ENCODE measurements around the gene PPP1R3D.

The PPP1R3D gene

GRCh38 chr20:59931511-59932312 lies 8.4 kb downstream of the PPP1R3D start:
- no peak for DNase-seq (ENCODE audit: low spot score)
- in situ Hi-C loops (cut with MboI; ENCODE audit: low pct_unique_long_range_greater_than_20kb, low sequenced_read_pairs, unreplicated experiment): no loop called here
- no peak for TF ChIP-seq CTCF (IDR thresholded peaks at IDR 0.05; ENCODE audit: extremely low read depth, insufficient read depth, missing control alignments)

GRCh38 chr20:59925899-59926298 lies 14.2 kb downstream of the PPP1R3D start:
- no peak for TF ChIP-seq CTCF (IDR thresholded peaks at IDR 0.05; ENCODE audit: extremely low read depth, insufficient read depth, missing control alignments)
- in situ Hi-C loops (cut with MboI; ENCODE audit: low pct_unique_long_range_greater_than_20kb, low sequenced_read_pairs, unreplicated experiment): no loop called here
- no peak for DNase-seq (ENCODE audit: low spot score)

- DNase-seq (ENCODE audit: low spot score): no peak
- no peak for TF ChIP-seq CTCF (IDR thresholded peaks at IDR 0.05; ENCODE audit: extremely low read depth, insufficient read depth, missing control alignments)
- in situ Hi-C loops (cut with MboI; ENCODE audit: low pct_unique_long_range_greater_than_20kb, low sequenced_read_pairs, unreplicated experiment): no loop called here
Measured at GRCh38 chr20:59925359-59925758, 14.7 kb downstream of the PPP1R3D start.

- in situ Hi-C loops (cut with MboI; ENCODE audit: low pct_unique_long_range_greater_than_20kb, low sequenced_read_pairs, unreplicated experiment): no loop called here
- no peak for TF ChIP-seq CTCF (IDR thresholded peaks at IDR 0.05; ENCODE audit: extremely low read depth, insufficient read depth, missing control alignments)
- DNase-seq (ENCODE audit: low spot score): no peak
Measured at GRCh38 chr20:59923514-59923913, 16.6 kb downstream of the PPP1R3D start.

- in situ Hi-C loops (cut with MboI; ENCODE audit: low pct_unique_long_range_greater_than_20kb, low sequenced_read_pairs, unreplicated experiment): no loop called here
- no peak for DNase-seq (ENCODE audit: low spot score)
- TF ChIP-seq CTCF (IDR thresholded peaks at IDR 0.05; ENCODE audit: extremely low read depth, insufficient read depth, missing control alignments): no peak
Measured at GRCh38 chr20:59920944-59921343, 19.2 kb downstream of the PPP1R3D start.

- TF ChIP-seq CTCF (IDR thresholded peaks at IDR 0.05; ENCODE audit: extremely low read depth, insufficient read depth, missing control alignments): no peak
- DNase-seq (ENCODE audit: low spot score): no peak
- in situ Hi-C loops (cut with MboI; ENCODE audit: low pct_unique_long_range_greater_than_20kb, low sequenced_read_pairs, unreplicated experiment): no loop called here
Measured at GRCh38 chr20:59912609-59913008, 27.5 kb downstream of the PPP1R3D start.

Data from GM13977 (cell line).